GM13976 (cell line): ENCODE results near the gene PRICKLE3.

ENCODE experiments used
- DNase-seq: peaks from one replicate; pipeline ENCODE4 v3.0.0; 2012; ENCODE audit warnings: low spot score
- in situ Hi-C: fragments of 300-500 bp; cut with MboI; formaldehyde crosslinking; loops from one replicate; pipeline ENCODE4 v1.12.0; 2022; ENCODE audit warnings: low sequenced_read_pairs, mixed read lengths, inconsistent platforms; ENCODE audit not compliant: unreplicated experiment
- TF ChIP-seq, protein P1 (sequence below): IDR thresholded peaks from 2 replicates; pipeline ENCODE4 v1.5.1; 2012; ENCODE audit warnings: borderline replicate concordance, mild to moderate bottlenecking; ENCODE audit not compliant: insufficient read depth; ENCODE audit errors: extremely low read depth, missing control alignments, control extremely low read depth

The PRICKLE3 gene, protein sequence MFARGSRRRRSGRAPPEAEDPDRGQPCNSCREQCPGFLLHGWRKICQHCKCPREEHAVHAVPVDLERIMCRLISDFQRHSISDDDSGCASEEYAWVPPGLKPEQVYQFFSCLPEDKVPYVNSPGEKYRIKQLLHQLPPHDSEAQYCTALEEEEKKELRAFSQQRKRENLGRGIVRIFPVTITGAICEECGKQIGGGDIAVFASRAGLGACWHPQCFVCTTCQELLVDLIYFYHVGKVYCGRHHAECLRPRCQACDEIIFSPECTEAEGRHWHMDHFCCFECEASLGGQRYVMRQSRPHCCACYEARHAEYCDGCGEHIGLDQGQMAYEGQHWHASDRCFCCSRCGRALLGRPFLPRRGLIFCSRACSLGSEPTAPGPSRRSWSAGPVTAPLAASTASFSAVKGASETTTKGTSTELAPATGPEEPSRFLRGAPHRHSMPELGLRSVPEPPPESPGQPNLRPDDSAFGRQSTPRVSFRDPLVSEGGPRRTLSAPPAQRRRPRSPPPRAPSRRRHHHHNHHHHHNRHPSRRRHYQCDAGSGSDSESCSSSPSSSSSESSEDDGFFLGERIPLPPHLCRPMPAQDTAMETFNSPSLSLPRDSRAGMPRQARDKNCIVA

DNA sequence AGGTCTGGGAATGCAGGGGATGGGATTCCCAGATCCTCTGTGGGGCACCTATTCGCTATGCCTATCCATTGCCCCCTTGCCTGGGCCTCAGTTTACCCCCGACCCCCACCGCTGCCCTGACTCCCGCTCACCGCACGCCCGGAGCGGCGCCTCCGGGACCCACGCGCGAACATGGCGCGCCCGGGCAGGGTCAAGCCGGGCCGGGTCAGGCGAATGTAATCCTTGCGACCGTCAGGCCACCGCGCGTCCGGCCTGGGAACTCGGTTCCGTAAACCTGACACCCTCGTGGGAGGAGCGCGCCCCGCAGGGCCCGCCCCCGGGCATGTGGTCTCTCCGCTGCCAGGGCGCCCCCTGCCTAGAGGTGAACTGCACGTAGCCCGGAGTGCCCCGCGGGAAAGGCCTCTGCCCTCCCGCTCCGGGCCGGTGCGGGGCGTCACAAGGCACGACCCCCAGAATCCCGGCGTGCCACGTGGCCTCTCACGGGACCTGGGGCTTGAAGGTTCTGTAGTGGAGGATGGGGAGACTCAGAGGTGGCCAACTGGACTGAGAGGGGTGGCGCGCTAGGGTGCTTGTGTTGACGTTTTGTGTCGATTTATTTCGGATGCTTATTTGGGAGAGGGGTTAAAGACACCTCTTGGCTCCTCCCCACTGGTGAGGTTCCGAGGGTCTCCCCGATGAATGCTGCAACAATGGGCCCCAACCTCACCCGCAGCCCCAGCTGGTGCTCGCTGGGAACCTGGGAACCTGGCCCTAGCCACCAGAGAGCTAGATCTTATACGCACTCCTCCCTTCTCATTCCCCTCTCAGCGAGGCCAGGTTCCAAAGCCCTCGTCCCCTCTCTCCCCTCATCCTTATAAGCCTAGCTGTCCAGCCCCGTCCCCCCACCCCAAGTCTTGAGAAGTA, at the start of gene PRICKLE3:
TSS of gene PRICKLE3 (minus strand) at position 249 of the 903 bp plus-strand sequence. CDS start at position 173, 76 bp downstream.
- peak; percentile 86 for DNase-seq
- in situ Hi-C loops, result no loop called here
- TF ChIP-seq, protein P1, sequence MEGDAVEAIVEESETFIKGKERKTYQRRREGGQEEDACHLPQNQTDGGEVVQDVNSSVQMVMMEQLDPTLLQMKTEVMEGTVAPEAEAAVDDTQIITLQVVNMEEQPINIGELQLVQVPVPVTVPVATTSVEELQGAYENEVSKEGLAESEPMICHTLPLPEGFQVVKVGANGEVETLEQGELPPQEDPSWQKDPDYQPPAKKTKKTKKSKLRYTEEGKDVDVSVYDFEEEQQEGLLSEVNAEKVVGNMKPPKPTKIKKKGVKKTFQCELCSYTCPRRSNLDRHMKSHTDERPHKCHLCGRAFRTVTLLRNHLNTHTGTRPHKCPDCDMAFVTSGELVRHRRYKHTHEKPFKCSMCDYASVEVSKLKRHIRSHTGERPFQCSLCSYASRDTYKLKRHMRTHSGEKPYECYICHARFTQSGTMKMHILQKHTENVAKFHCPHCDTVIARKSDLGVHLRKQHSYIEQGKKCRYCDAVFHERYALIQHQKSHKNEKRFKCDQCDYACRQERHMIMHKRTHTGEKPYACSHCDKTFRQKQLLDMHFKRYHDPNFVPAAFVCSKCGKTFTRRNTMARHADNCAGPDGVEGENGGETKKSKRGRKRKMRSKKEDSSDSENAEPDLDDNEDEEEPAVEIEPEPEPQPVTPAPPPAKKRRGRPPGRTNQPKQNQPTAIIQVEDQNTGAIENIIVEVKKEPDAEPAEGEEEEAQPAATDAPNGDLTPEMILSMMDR, result peak; percentile 57

- no peak for DNase-seq
- TF ChIP-seq, protein P1, result no peak
These were observed 47.8 kb upstream of the PRICKLE3 start for GRCh38 chrX:49233887-49234555.

GRCh38 chrX:49233176-49233575, 47.0 kb upstream of the PRICKLE3 start, which contains the start of gene CACNA1F:
TSS of gene CACNA1F (minus strand) at chrX:49233340. CDS start at chrX:49233309, 31 bp downstream.
- no peak for DNase-seq
- TF ChIP-seq, protein P1, result no peak
- in situ Hi-C loops, result no loop called here

More at GRCh38 chrX:49233887-49234555, 47.8 kb upstream of the PRICKLE3 start:
- in situ Hi-C loops, result no loop called here

DNA sequence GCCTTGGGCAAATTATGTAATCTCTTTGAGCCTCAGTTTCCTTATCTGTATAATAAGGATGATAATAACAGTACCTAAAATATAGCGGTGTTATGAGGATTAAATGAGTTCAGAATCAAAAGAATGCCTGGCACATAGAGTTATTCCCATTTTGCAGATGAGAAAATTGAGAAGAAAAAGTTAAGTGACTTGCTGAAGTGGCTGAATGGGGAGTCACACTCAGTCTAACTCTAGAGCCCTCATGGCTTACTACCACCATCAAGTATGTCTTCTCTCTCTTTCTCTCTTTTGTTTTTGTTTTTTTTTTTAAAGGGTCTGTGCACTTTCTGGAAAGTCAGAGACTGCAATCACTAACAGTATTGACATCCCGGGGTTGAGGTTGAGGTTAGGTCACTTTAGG, 46.4 kb upstream of the PRICKLE3 start:
- no peak for DNase-seq
- in situ Hi-C loops, result no loop called here
- TF ChIP-seq, protein P1, result no peak

GRCh38 chrX:49231333-49232000, 45.3 kb upstream of the PRICKLE3 start:
- in situ Hi-C loops, result no loop called here
- TF ChIP-seq, protein P1, result no peak
- no peak for DNase-seq
